OCI-LY3 (cell line): ENCODE data around the gene MYH6.

Experiments used
- CTCF ChIP-seq: fragments of 200-600, 300-600 bp; sonication (generic); IDR thresholded peaks from 2 replicates; pipeline ENCODE4 v1.5.1; 2014; ENCODE audit warnings: antibody characterized with exemption, low read length, low read depth
- EZH2phosphoT487 ChIP-seq: fragments of 200-600 bp; shearing (Covaris generic); IDR thresholded peaks from 2 replicates; pipeline ENCODE4 v1.6.1; 2018; ENCODE audit warnings: antibody characterized with exemption, mixed run types, low read depth

- no peak for TF ChIP-seq CTCF
- no peak for TF ChIP-seq EZH2phosphoT487
Observed at GRCh38 chr14:23437133-23438100, 29.3 kb upstream of the MYH6 start.
